Superior temporal gyrus (tissue), 1 donor: ENCODE data around the gene TNRC6B.
"Not testable (repeated sequence)": the region's sequence is repeated elsewhere in the genome, so short reads cannot be mapped to it uniquely, and the experiment has no call there.

Source experiments
- DNase-seq: peaks from one replicate; pipeline ENCODE4 v3.0.0-alpha.2; 2016; ENCODE audit errors: extremely low spot score

The TNRC6B gene

GRCh38 chr22:40211476-40212054 lies 33.8 kb downstream of the TNRC6B start:
- no peak for DNase-seq

- DNase-seq: no peak
Observed at GRCh38 chr22:40212121-40212520, 34.4 kb downstream of the TNRC6B start.

GRCh38 chr22:40213478-40213877 lies 35.8 kb downstream of the TNRC6B start:
- no peak for DNase-seq

GRCh38 chr22:40215266-40215665 lies 37.5 kb downstream of the TNRC6B start:
- DNase-seq: no peak

- DNase-seq: no peak
Observed at GRCh38 chr22:40216041-40216756, 38.5 kb downstream of the TNRC6B start.

- DNase-seq: no peak
Observed at GRCh38 chr22:40218152-40218551, 40.4 kb downstream of the TNRC6B start.

- no peak for DNase-seq
Observed at GRCh38 chr22:40218723-40219294, 41.1 kb downstream of the TNRC6B start.

GRCh38 chr22:40220316-40221054 lies 42.8 kb downstream of the TNRC6B start:
- no peak for DNase-seq

GRCh38 chr22:40221055-40221414 lies 43.3 kb downstream of the TNRC6B start:
- DNase-seq: no peak

- DNase-seq: not testable (repeated sequence)
Observed at GRCh38 chr22:40222979-40223378, 45.3 kb downstream of the TNRC6B start.

- no peak for DNase-seq
Observed at GRCh38 chr22:40224702-40225101, 47.0 kb downstream of the TNRC6B start.

- DNase-seq: no peak
Observed at GRCh38 chr22:40226620-40227019, 48.9 kb downstream of the TNRC6B start.

GRCh38 chr22:40231618-40232313 lies 54.0 kb downstream of the TNRC6B start:
- DNase-seq: no peak

- no peak for DNase-seq
Observed at GRCh38 chr22:40232624-40233023, 54.9 kb downstream of the TNRC6B start.

GRCh38 chr22:40233886-40234285 lies 56.2 kb downstream of the TNRC6B start:
- no peak for DNase-seq

GRCh38 chr22:40234658-40235057 lies 56.9 kb downstream of the TNRC6B start:
- DNase-seq: no peak

GRCh38 chr22:40235308-40235707 lies 57.6 kb downstream of the TNRC6B start:
- no peak for DNase-seq

- no peak for DNase-seq
Observed at GRCh38 chr22:40236131-40236665, 58.5 kb downstream of the TNRC6B start.

- no peak for DNase-seq
Observed at GRCh38 chr22:40237241-40237640, 59.5 kb downstream of the TNRC6B start.

GRCh38 chr22:40237788-40238424 lies 60.2 kb downstream of the TNRC6B start:
- no peak for DNase-seq
